DOHH2 (cell line): ENCODE data around the gene SEMA6A.
"Not testable (repeated sequence)": the region's sequence is repeated elsewhere in the genome, so short reads cannot be mapped to it uniquely, and the experiment has no call there.

ENCODE experiments used
- H3F3A ChIP-seq: fragments of 200-600 bp; sonication (generic), shearing (Covaris generic); 2 replicates; pipeline ENCODE4 v1.6.0; 2016; ENCODE audit warnings: antibody characterized with exemption, mild to moderate bottlenecking; ENCODE audit not compliant: control insufficient read depth, insufficient read depth
- H3K27ac ChIP-seq: fragments of 200-600 bp; sonication (generic); 2 replicates; pipeline ENCODE4 v1.5.1; 2014; ENCODE audit warnings: low read depth, mild to moderate bottlenecking, low read length, moderate library complexity
- H3K27me3 ChIP-seq: fragments of 200-600 bp; sonication (generic); 2 replicates; pipeline ENCODE4 v1.6.1; 2014; ENCODE audit warnings: mild to moderate bottlenecking, low read length, mixed read lengths; ENCODE audit not compliant: control insufficient read depth
- H3K36me3 ChIP-seq: fragments of 200-600 bp; sonication (generic); 2 replicates; pipeline ENCODE4 v1.6.1; 2014; ENCODE audit warnings: mild to moderate bottlenecking, low read length, moderate library complexity, mixed read lengths; ENCODE audit not compliant: control insufficient read depth
- H3K4me1 ChIP-seq: fragments of 200-600 bp; sonication (generic); 2 replicates; pipeline ENCODE4 v1.6.1; 2014; ENCODE audit warnings: mild to moderate bottlenecking, low read length, mixed read lengths; ENCODE audit not compliant: control insufficient read depth
- H3K4me2 ChIP-seq: fragments of 200-600 bp; sonication (generic); 2 replicates; pipeline ENCODE4 v1.6.0; 2014; ENCODE audit warnings: mild to moderate bottlenecking, low read length, moderate library complexity
- H3K4me3 ChIP-seq: fragments of 200-600 bp; sonication (generic); 2 replicates; pipeline ENCODE4 v1.5.1; 2014; ENCODE audit warnings: mild to moderate bottlenecking, low read length, mixed read lengths
- H3K79me2 ChIP-seq: fragments of 200-600 bp; sonication (generic); 2 replicates; pipeline ENCODE4 v1.6.1; 2014; ENCODE audit warnings: mild to moderate bottlenecking, low read length, mixed read lengths; ENCODE audit not compliant: control insufficient read depth
- H3K9me2 ChIP-seq: fragments of 200-600 bp; sonication (generic); replicated peaks from 2 replicates; pipeline ENCODE4 v1.6.1; 2014; ENCODE audit warnings: mild to moderate bottlenecking, low read length, mixed read lengths; ENCODE audit not compliant: control insufficient read depth
- H3K9me3 ChIP-seq: fragments of 200-600 bp; sonication (generic); 2 replicates; pipeline ENCODE4 v1.6.1; 2014; ENCODE audit warnings: antibody characterized with exemption, low read length, mixed read lengths; ENCODE audit not compliant: control insufficient read depth, insufficient read depth
- H4K20me1 ChIP-seq: fragments of 200-600 bp; sonication (generic); 2 replicates; pipeline ENCODE4 v1.6.0; 2014; ENCODE audit warnings: low read depth, mild to moderate bottlenecking, antibody characterized with exemption, low read length, moderate library complexity; ENCODE audit not compliant: control insufficient read depth, insufficient read depth
- EZH2phosphoT487 ChIP-seq: fragments of 200-600 bp; sonication (generic); IDR thresholded peaks from 2 replicates; pipeline ENCODE4 v1.6.1; 2017; ENCODE audit warnings: borderline replicate concordance, mild to moderate bottlenecking, antibody characterized with exemption, low read length, moderate library complexity, mixed read lengths
- TF ChIP-seq, protein P1 (sequence below): fragments of 200-600 bp; sonication (generic); IDR thresholded peaks from one replicate; pipeline ENCODE4 v1.5.1; 2014; ENCODE audit warnings: antibody characterized with exemption, mild to moderate bottlenecking, low read depth, low read length; ENCODE audit not compliant: poor library complexity, severe bottlenecking

SEMA6A gene

DNA sequence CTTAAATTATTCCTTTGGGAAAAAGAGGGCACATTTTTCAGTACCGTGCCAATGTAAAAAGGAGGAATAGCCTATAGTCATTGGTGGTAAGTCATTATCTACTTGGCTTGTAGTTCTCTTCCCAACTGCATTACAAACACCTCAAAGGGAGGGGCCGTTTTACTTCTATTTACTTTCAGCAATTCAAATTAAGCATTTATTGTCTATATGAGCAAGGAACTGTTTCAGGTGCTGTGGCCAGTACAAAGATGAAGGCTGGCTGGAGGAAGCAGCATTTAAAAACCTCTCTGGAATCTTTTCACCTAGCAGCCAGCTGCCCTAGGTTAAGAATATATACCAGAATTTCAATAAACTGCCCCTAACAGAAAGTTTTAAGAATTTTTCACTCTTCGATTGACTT lies 48.9 kb downstream of the SEMA6A start:
- Histone ChIP-seq H3F3A (no peaks in the 10 kb centered on the region), H3K4me1 (no peaks in the 10 kb centered on the region), H3K79me2 (no peaks in the 10 kb centered on the region), H3K4me2 (no peak overlapping the region), H3K27me3 (peaks cover 9% of the 10 kb centered on the region), H3K4me3 (no peak overlapping the region), H3K27ac (no peak overlapping the region), H3K36me3 (no peaks in the 10 kb centered on the region), H3K9me3 (no peaks in the 10 kb centered on the region), H4K20me1 (no peaks in the 10 kb centered on the region), H3K9me2 (no peaks in the 10 kb centered on the region)
- no peak for TF ChIP-seq EZH2phosphoT487
- TF ChIP-seq, protein P1, sequence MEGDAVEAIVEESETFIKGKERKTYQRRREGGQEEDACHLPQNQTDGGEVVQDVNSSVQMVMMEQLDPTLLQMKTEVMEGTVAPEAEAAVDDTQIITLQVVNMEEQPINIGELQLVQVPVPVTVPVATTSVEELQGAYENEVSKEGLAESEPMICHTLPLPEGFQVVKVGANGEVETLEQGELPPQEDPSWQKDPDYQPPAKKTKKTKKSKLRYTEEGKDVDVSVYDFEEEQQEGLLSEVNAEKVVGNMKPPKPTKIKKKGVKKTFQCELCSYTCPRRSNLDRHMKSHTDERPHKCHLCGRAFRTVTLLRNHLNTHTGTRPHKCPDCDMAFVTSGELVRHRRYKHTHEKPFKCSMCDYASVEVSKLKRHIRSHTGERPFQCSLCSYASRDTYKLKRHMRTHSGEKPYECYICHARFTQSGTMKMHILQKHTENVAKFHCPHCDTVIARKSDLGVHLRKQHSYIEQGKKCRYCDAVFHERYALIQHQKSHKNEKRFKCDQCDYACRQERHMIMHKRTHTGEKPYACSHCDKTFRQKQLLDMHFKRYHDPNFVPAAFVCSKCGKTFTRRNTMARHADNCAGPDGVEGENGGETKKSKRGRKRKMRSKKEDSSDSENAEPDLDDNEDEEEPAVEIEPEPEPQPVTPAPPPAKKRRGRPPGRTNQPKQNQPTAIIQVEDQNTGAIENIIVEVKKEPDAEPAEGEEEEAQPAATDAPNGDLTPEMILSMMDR = no peak

DNA sequence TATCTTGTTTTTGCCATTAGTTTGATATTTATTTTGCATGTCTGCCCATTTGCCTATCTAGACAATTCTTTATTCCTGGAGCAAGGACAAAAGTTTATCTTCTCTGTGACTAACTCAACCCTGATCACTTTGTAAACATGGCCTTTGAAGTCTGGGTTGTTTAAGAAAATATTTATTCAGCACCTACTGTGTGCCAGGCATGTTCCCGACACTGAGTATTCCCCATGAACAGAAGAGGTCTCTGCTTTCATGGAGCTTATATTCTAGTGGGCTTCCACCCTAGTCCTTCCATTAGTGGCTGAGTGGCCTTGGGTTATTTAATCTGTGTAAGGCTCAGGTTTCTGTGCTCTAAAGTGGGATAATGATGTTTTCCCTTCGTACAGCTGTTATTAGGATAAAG lies 49.7 kb downstream of the SEMA6A start:
- no peaks in the 10 kb centered on the region for H3K4me1 ChIP-seq
- H3K9me2 ChIP-seq = no peaks in the 10 kb centered on the region
- H3K9me3 ChIP-seq = no peaks in the 10 kb centered on the region
- H3K4me2 ChIP-seq = no peak overlapping the region
- no peak overlapping the region for H3K27ac ChIP-seq
- no peaks in the 10 kb centered on the region for H3K79me2 ChIP-seq
- H3K4me3 ChIP-seq = no peak overlapping the region
- H4K20me1 ChIP-seq = no peaks in the 10 kb centered on the region
- H3K36me3 ChIP-seq = no peaks in the 10 kb centered on the region
- H3F3A ChIP-seq = no peaks in the 10 kb centered on the region
- TF ChIP-seq EZH2phosphoT487 = no peak
- TF ChIP-seq, protein P1 = no peak
- peaks cover 9% of the 10 kb centered on the region for H3K27me3 ChIP-seq

DNA sequence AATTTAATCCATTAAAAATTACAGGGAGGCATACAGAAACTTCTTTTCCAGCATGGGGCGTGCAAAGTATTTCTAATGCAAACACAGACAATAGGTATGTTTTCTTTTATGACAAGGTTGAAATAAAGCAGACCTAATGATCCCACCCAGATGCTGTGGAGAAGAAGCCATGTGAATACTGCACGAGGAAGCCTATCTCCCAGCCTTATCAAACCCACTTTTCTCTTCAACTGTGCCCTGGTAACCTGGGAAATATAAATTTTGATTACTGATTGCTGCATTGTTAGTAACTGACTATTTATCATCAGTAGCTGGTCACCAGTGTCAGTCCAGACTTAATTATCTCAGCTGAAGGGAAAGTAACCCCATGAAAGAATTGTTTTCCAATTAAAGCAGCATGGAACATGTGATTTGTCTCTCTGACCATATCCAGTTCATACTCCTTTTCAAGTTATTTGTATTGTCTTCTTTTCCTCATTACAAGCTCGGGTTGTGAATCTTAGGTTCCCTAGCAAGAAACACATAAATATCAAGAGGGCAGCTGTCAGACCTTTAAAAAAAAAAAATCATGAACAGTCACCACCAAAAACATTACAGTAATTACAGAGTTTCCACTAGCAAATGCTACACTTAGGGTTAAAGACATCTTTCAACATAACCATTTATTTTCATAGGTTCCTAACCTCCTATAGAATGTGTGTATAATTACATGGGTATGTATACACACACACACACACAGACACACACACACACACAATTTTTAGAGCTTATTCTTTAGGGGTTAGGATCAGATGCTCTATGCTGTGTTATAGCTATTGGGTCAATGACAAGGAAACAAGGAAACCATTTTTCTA lies 50.3 kb downstream of the SEMA6A start:
- H3K4me1 ChIP-seq = no peaks in the 10 kb centered on the region
- no peaks in the 10 kb centered on the region for H3F3A ChIP-seq
- no peak overlapping the region for H3K4me3 ChIP-seq
- no peak for TF ChIP-seq EZH2phosphoT487
- TF ChIP-seq, protein P1 = no peak
- no peak overlapping the region for H3K4me2 ChIP-seq
- H4K20me1 ChIP-seq = no peaks in the 10 kb centered on the region
- H3K79me2 ChIP-seq = no peaks in the 10 kb centered on the region
- no peak overlapping the region for H3K27ac ChIP-seq
- H3K27me3 ChIP-seq = peaks cover 9% of the 10 kb centered on the region
- H3K9me3 ChIP-seq = no peaks in the 10 kb centered on the region
- H3K9me2 ChIP-seq = no peaks in the 10 kb centered on the region
- no peaks in the 10 kb centered on the region for H3K36me3 ChIP-seq

DNA sequence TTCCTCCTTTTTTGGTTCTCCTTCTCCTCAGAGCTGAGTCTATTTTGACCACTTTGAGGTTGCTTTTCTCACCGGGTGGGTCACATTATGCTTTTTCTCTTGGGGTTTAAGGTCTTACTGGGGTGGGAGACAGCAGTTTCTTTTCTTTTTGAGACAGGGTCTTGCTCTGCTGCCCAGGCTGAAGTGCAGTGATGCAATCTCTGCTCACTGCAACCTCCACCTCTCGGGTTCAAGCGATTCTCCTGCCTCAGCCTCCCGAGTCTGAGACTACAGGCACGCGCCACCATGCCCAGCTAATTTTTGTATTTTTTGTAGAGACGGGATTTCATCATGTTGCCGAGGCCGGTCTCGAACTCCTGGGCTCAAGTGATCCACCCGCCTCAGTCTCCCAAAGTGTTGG lies 51.4 kb downstream of the SEMA6A start:
- not testable (repeated sequence) for H3K79me2 ChIP-seq, H4K20me1 ChIP-seq, H3K27me3 ChIP-seq, H3K4me2 ChIP-seq, H3F3A ChIP-seq, H3K9me2 ChIP-seq, H3K36me3 ChIP-seq, H3K4me1 ChIP-seq, H3K4me3 ChIP-seq, H3K9me3 ChIP-seq, H3K27ac ChIP-seq
